Colonic mucosa (tissue), 4 donors: ENCODE measurements around the gene DOCK9. TPM values are rescaled to one million over a fixed set of nuclear protein-coding genes. Genes with fewer than 3 reads are reported as not detected.

ENCODE experiments used
- DNase-seq: peaks from one replicate; pipeline ENCODE4 v3.0.0-alpha.2; 2020
- H3K27ac ChIP-seq: fragments of 200-600 bp; one replicate; pipeline ENCODE4 v1.8.0; 2021
- H3K27me3 ChIP-seq: fragments of 200-600 bp; one replicate; pipeline ENCODE4 v1.8.0; 2021
- H3K36me3 ChIP-seq: fragments of 200-600 bp; one replicate; pipeline ENCODE4 v1.8.0; 2021
- H3K4me1 ChIP-seq: fragments of 200-600 bp; one replicate; pipeline ENCODE4 v1.8.0; 2021; ENCODE audit warnings: mild to moderate bottlenecking
- H3K4me3 ChIP-seq: fragments of 200-600 bp; one replicate; pipeline ENCODE4 v1.8.0; 2021
- H3K9ac ChIP-seq, 2 donors: one replicate each; pipeline ENCODE4 v1.7.0; 2013; ENCODE audit warnings: control low read depth in 2 of 2, low read depth in 2 of 2, low read length in 2 of 2
- H3K9me3 ChIP-seq: fragments of 200-600 bp; one replicate; pipeline ENCODE4 v1.8.0; 2021
- intact Hi-C: fragments of 100-400 bp; cut with DNase I; formaldehyde crosslinking; loops from one replicate; pipeline ENCODE4 v1.14.1; 2022
- total RNA-seq, 2 donors: library from RNA; stranded (reverse); fragmentation: NEBNext Ultra II Directional in 1 of 2; extraction: Animal tissue kit (Norgen Biotek cat#: 25700) in 1 of 2; gene quantifications; one replicate each; pipeline ENCODE4 v1.2.1, GENCODE V29; 2021
- TF ChIP-seq, protein P1 (sequence below): fragments of 200-600 bp; IDR thresholded peaks from one replicate; pipeline ENCODE4 v1.8.0; 2022; ENCODE audit warnings: antibody characterized with exemption, mild to moderate bottlenecking
- donor health status: healthy.
- donor health status: DM: no; HTN: no; CAD: no.
- donor health status: DM: no; HTN: no; CAD: no.

DOCK9 gene
- total RNA-seq, 2 donors from 2014 or later = 42.3 to 52.4 TPM

- no peaks in the 10 kb centered on the region for H3K27me3 ChIP-seq
Measured at GRCh38 chr13:98941126-98941525, 36.7 kb downstream of the DOCK9 start.

GRCh38 chr13:98940325-98941001 lies 37.4 kb downstream of the DOCK9 start:
- no peaks in the 10 kb centered on the region for H3K27me3 ChIP-seq
- H3K27ac ChIP-seq = no peak overlapping the region
- no peaks in the 10 kb centered on the region for H3K36me3 ChIP-seq
- H3K4me3 ChIP-seq = no peak overlapping the region
- H3K9ac ChIP-seq = no peak overlapping the region
- intact Hi-C loops = no loop called here
- H3K9me3 ChIP-seq = no peaks in the 10 kb centered on the region
- TF ChIP-seq, protein P1, sequence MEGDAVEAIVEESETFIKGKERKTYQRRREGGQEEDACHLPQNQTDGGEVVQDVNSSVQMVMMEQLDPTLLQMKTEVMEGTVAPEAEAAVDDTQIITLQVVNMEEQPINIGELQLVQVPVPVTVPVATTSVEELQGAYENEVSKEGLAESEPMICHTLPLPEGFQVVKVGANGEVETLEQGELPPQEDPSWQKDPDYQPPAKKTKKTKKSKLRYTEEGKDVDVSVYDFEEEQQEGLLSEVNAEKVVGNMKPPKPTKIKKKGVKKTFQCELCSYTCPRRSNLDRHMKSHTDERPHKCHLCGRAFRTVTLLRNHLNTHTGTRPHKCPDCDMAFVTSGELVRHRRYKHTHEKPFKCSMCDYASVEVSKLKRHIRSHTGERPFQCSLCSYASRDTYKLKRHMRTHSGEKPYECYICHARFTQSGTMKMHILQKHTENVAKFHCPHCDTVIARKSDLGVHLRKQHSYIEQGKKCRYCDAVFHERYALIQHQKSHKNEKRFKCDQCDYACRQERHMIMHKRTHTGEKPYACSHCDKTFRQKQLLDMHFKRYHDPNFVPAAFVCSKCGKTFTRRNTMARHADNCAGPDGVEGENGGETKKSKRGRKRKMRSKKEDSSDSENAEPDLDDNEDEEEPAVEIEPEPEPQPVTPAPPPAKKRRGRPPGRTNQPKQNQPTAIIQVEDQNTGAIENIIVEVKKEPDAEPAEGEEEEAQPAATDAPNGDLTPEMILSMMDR = no peak
- DNase-seq = no peak
- H3K4me1 ChIP-seq = no peaks in the 10 kb centered on the region

More at GRCh38 chr13:98941126-98941525, 36.7 kb downstream of the DOCK9 start:
- Histone ChIP-seq H3K4me1 (no peaks in the 10 kb centered on the region), H3K9ac (no peak overlapping the region), H3K4me3 (no peak overlapping the region), H3K27ac (no peak overlapping the region), H3K9me3 (no peaks in the 10 kb centered on the region), H3K36me3 (no peaks in the 10 kb centered on the region)
- intact Hi-C loops = no loop called here
- TF ChIP-seq, protein P1 = no peak
- no peak for DNase-seq

DNA sequence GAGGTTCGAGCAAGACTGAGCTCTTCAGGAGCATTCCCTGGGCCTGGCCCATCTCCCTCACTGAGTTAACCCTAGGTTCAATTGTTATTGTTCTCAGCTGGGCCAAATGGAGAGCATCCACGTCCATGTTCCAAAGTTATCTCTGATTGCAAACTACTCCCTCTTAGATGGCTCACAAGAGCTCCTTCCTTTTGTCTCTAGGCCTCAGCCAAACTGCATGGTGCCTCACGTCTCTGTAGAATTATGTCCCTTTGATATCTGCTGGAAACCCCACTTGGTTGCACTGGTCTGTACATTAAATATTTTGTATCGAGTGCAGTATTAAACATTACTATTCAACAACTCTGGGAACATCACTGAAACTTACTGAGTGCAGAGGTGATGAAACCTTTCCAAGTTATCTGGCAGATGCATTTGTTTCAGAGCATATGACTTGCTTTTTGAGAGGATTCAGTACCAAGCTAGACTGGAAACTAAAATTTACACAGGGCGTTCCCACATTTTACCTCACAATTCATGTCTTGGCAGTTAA lies 38.1 kb downstream of the DOCK9 start:
- TF ChIP-seq, protein P1 = no peak
- intact Hi-C loops = no loop called here
- no peaks in the 10 kb centered on the region for H3K36me3 ChIP-seq
- no peak overlapping the region for H3K4me3 ChIP-seq
- H3K4me1 ChIP-seq = no peaks in the 10 kb centered on the region
- H3K9me3 ChIP-seq = no peaks in the 10 kb centered on the region
- no peaks in the 10 kb centered on the region for H3K27me3 ChIP-seq
- H3K9ac ChIP-seq = no peak overlapping the region
- no peak for DNase-seq
- no peak overlapping the region for H3K27ac ChIP-seq

DNA sequence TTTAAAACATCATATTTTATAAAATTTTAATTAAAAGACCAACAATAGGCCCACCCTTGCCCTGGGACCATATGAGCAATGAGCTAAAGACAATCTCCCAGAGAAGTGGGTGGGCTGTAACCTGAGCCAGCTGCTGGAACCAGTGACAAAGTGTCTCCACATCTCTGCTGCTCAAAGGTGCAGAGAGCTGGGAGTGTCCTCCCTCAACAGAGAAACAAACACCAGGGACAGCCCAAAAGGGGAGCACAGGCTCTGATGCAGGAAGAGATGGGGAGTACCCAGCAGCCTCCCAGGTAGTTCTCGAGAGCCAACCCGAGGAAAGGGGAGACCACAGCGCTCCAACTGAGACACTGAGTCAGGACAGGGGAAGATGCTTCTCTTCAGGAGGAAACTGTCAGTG lies 39.1 kb downstream of the DOCK9 start:
- Histone ChIP-seq H3K27ac (no peak overlapping the region), H3K9me3 (no peaks in the 10 kb centered on the region), H3K9ac (no peak overlapping the region), H3K27me3 (no peaks in the 10 kb centered on the region), H3K36me3 (no peaks in the 10 kb centered on the region), H3K4me1 (no peaks in the 10 kb centered on the region), H3K4me3 (no peak overlapping the region)
- TF ChIP-seq, protein P1 = no peak
- DNase-seq = no peak
- intact Hi-C loops = no loop called here

DNA sequence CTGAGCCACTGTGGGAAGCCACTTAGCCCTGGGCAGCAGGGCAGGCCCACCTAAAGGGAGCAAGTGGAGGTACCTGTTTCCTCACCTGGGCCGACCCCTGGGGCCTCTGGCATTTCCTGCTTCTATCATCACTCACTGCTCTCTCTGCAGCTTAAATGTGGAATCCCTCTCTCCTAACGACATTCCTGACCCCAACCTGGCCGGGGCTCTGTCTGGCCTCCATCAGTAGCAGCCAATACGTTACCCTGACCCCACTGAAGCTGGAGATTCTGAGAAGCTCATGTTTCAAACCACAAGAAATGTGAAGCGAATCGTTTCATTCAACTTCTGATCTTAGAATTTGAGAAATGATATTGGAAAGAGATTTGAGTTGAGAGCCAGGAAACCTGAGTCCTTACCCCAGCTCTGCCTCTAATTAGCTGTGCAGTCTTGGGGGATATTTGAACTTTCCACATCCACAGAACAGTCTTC lies 39.9 kb downstream of the DOCK9 start:
- H3K9ac ChIP-seq = no peak overlapping the region
- TF ChIP-seq, protein P1 = no peak
- intact Hi-C loops = no loop called here
- no peaks in the 10 kb centered on the region for H3K4me1 ChIP-seq
- no peak overlapping the region for H3K4me3 ChIP-seq
- H3K27ac ChIP-seq = no peak overlapping the region
- H3K9me3 ChIP-seq = no peaks in the 10 kb centered on the region
- H3K36me3 ChIP-seq = no peaks in the 10 kb centered on the region
- DNase-seq = no peak
- H3K27me3 ChIP-seq = no peaks in the 10 kb centered on the region
